Activated CD8-positive, alpha-beta T cell treated with anti-CD3 and anti-CD28 coated beads for 36 hours (primary cell): Measurements from ENCODE around the gene ZNF860. TPM values are rescaled to one million over a fixed set of nuclear protein-coding genes. Genes with fewer than 3 reads are reported as not detected.

Experiments
- ATAC-seq: fragments of 200-7000 bp; cut with Tn5 transposase; one replicate; pipeline ENCODE4 v1.10.0; 2021; ENCODE audit warnings: mild to moderate bottlenecking, moderate library complexity
- CTCF ChIA-PET: fragments of 350-600 bp; sonication (Branson Sonifier 250); formaldehyde crosslinking; loops from one replicate; lab custom pipeline; 2021; ENCODE audit warnings: antibody characterized with exemption; lab: Charles Lee
- POLR2A ChIA-PET: fragments of 350-600 bp; sonication (Branson Sonifier 250); formaldehyde crosslinking; loops from one replicate; lab custom pipeline; 2021; ENCODE audit warnings: antibody characterized with exemption; lab: Charles Lee
- DNase-seq: peaks from one replicate; pipeline ENCODE4 v3.0.0-alpha.2; 2020
- H3K27ac Mint-ChIP-seq: one replicate; pipeline ENCODE4 v1.8.0; 2021; ENCODE audit warnings: mild to moderate bottlenecking, mixed read lengths
- H3K27me3 Mint-ChIP-seq: one replicate; pipeline ENCODE4 v1.8.0; 2021; ENCODE audit warnings: mixed read lengths
- H3K36me3 Mint-ChIP-seq: one replicate; pipeline ENCODE4 v1.8.0; 2021; ENCODE audit warnings: low read depth, mixed read lengths
- H3K4me1 Mint-ChIP-seq: one replicate; pipeline ENCODE4 v1.8.0; 2021; ENCODE audit warnings: low read depth, mixed read lengths
- H3K4me3 Mint-ChIP-seq: one replicate; pipeline ENCODE4 v1.8.0; 2021; ENCODE audit warnings: mild to moderate bottlenecking, moderate library complexity, mixed read lengths
- H3K9me3 Mint-ChIP-seq: one replicate; pipeline ENCODE4 v1.8.0; 2021; ENCODE audit warnings: mixed read lengths
- intact Hi-C: fragments of 100-400 bp; cut with micrococcal nuclease; formaldehyde crosslinking; loops from one replicate; pipeline ENCODE4 v1.10.0; 2022
- total RNA-seq, 2 experiments: library from RNA; stranded (reverse); gene quantifications; one replicate each; pipeline ENCODE4 v1.2.3, GENCODE V29; 2021
- TF ChIP-seq, protein P1 (sequence below): fragments of 200-600 bp; IDR thresholded peaks from one replicate; pipeline ENCODE4 v1.8.0; 2022; ENCODE audit warnings: antibody characterized with exemption, mild to moderate bottlenecking

The ZNF860 gene
- total RNA-seq, 2 experiments from 2014 or later: not detected

DNA sequence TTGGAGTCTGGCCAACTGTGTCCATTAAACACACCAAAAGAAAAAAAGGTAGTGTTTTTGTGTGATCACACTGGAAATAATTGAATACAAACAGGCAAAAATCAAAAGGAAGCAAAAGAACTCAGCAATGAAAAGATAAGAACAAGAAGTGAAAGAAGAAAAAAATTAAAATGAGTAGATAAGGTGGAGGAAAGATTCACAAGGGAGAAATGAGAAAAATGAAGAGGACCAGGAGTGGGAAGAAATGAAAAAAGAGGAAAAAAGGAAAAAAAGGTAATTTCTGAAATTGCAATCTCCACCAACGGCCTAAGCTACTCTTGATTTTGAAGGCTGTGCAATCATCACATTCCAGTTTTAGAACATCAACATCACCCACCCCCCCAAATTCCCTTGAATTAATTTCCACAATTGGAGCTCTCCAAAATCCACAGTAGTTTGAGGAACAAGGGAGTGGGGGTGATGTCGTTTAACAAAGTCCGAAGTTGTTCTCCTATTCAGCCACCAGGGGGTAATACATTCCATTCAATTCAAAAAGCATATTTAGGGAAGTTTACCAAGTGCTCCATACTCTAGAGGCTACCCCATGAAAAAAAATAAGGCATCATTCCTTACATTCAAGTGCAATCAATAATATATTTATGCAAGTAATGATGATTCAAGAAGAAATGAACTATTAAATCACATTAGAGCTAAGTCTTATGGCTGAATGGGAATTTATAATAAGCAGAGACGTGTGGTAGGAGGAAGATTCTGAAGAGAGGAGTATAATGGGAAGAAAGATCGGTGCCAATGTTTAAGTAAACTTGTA is 37.4 kb downstream of the ZNF860 start:
- ATAC-seq: no peak
- POLR2A ChIA-PET: no interaction called here
- CTCF ChIA-PET: interaction anchor here (0.6 to 4.7 kb wide), 38 partner anchors 8 to 488 kb away, joined by 3 to 61 read pairs (median 4); no protein-coding TSS in a partner anchor
- peaks cover 2% of the 10 kb centered on the region for H3K27me3 Mint-ChIP-seq
- no peaks in the 10 kb centered on the region for H3K36me3 Mint-ChIP-seq
- H3K27ac Mint-ChIP-seq: no peak overlapping the region
- intact Hi-C loops: loop anchor here (1.0 kb wide), 1 partner anchor 125 kb away; no protein-coding TSS in a partner anchor
- DNase-seq: no peak
- no peaks in the 10 kb centered on the region for H3K9me3 Mint-ChIP-seq
- no peaks in the 10 kb centered on the region for H3K4me1 Mint-ChIP-seq
- no peak overlapping the region for H3K4me3 Mint-ChIP-seq
- TF ChIP-seq, protein P1, sequence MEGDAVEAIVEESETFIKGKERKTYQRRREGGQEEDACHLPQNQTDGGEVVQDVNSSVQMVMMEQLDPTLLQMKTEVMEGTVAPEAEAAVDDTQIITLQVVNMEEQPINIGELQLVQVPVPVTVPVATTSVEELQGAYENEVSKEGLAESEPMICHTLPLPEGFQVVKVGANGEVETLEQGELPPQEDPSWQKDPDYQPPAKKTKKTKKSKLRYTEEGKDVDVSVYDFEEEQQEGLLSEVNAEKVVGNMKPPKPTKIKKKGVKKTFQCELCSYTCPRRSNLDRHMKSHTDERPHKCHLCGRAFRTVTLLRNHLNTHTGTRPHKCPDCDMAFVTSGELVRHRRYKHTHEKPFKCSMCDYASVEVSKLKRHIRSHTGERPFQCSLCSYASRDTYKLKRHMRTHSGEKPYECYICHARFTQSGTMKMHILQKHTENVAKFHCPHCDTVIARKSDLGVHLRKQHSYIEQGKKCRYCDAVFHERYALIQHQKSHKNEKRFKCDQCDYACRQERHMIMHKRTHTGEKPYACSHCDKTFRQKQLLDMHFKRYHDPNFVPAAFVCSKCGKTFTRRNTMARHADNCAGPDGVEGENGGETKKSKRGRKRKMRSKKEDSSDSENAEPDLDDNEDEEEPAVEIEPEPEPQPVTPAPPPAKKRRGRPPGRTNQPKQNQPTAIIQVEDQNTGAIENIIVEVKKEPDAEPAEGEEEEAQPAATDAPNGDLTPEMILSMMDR: peak; percentile 78

DNA sequence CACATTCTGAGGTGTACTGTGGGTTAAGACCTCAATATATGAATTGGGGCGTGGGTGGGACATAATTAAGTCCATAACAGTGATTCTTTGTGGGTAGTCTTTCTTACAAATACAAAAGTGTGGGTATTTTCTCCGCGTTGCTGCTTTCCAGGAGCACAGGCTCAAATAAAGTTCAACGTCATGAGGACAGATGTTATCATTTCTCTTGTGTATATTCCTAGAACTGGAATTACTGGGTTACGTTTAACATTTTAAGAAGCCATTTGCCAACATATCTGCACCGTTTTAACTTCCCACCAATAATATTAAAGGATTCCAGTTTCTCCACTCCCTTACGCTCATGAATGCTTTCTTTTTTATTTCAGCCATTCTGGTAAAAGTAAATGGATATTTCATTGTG is 39.6 kb downstream of the ZNF860 start:
- no peaks in the 10 kb centered on the region for H3K36me3 Mint-ChIP-seq
- CTCF ChIA-PET: interaction anchor here (4.7 kb wide), 1 partner anchor 124 kb away, joined by 61 read pairs; no protein-coding TSS in a partner anchor
- no peak overlapping the region for H3K27ac Mint-ChIP-seq
- H3K27me3 Mint-ChIP-seq: no peaks in the 10 kb centered on the region
- H3K4me3 Mint-ChIP-seq: no peak overlapping the region
- no peak for DNase-seq
- H3K9me3 Mint-ChIP-seq: no peaks in the 10 kb centered on the region
- TF ChIP-seq, protein P1: no peak
- intact Hi-C loops: no loop called here
- H3K4me1 Mint-ChIP-seq: no peaks in the 10 kb centered on the region
- POLR2A ChIA-PET: no interaction called here
- no peak for ATAC-seq

DNA sequence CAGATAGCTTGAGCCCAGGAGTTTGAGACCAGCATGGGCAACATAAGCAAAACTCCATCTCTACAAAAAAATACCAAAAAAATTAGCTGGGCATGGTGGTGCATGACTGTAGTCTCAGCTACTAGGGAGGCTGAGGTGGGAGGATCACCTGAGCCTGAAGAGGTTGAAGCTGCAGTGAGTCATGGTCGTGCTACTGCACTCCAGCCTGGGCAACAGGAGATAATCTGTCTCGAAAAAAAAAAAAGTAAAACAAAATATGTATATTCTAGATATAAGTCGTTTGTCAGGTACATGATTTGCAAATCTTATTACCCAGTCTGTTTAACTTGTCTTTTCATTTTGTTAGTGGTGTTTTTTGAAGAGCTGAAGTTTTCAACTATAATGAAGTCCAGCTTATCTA is 40.2 kb downstream of the ZNF860 start:
- Mint-ChIP-seq H3K36me3 (no peaks in the 10 kb centered on the region), H3K4me3 (no peak overlapping the region), H3K9me3 (no peaks in the 10 kb centered on the region), H3K4me1 (no peaks in the 10 kb centered on the region), H3K27ac (no peak overlapping the region), H3K27me3 (peaks cover 2% of the 10 kb centered on the region)
- intact Hi-C loops: no loop called here
- CTCF ChIA-PET: interaction anchor here (0.6 to 0.8 kb wide), 2 partner anchors 11 to 122 kb away, joined by 3 to 4 read pairs; no protein-coding TSS in a partner anchor
- TF ChIP-seq, protein P1: no peak
- DNase-seq (no peak), ATAC-seq (no peak)
- POLR2A ChIA-PET: no interaction called here

DNA sequence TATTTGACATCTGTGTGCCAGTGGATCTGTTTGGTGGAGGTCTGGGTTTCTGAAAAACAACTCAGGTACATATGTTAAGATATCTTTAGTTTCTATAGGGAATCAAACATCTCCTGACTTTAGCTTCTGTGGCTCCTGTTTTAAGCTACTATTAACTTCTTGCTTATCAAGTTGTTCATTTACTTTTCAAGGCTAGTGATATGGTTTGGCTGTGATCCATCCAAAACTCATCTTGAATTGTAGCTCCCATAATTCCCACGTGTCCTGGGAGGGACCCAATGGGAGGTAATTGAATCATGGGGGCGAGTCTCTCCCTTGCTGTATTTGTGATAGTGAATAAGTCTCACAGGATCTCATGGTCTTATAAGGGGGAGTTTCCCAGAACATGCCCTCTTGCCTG is 41.4 kb downstream of the ZNF860 start:
- intact Hi-C loops: no loop called here
- ATAC-seq (no peak), DNase-seq (no peak)
- peaks cover 5% of the 10 kb centered on the region for H3K27me3 Mint-ChIP-seq
- TF ChIP-seq, protein P1: no peak
- no peaks in the 10 kb centered on the region for H3K4me1 Mint-ChIP-seq
- ChIA-PET POLR2A (interaction anchor here (0.6 kb wide), 2 partner anchors 161 to 165 kb away, joined by 3 read pairs; no protein-coding TSS in a partner anchor), CTCF (interaction anchor here (1.1 kb wide), 1 partner anchor 121 kb away, joined by 5 read pairs; no protein-coding TSS in a partner anchor)
- H3K36me3 Mint-ChIP-seq: no peaks in the 10 kb centered on the region
- no peak overlapping the region for H3K27ac Mint-ChIP-seq
- no peak overlapping the region for H3K4me3 Mint-ChIP-seq
- H3K9me3 Mint-ChIP-seq: no peaks in the 10 kb centered on the region

DNA sequence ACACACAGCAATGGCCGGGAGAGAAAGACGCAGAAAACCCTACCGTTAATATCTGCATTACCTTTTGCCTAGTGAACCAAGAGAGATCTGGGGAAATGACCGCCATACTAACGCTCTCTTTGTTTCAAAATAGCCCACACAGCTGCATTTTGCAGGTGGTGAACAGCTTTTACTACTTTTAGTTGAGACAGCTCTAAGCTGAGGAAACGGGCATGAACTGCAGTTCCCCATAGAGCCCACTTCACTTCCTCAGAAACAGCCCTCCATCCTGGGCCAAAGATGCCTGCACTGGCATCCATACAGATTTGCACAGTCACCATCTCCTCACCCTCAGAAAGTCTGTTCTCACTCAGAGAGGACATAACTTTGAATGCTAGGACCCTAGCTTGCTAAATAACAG is 45.0 kb downstream of the ZNF860 start:
- Mint-ChIP-seq H3K4me3 (no peak overlapping the region), H3K36me3 (no peaks in the 10 kb centered on the region), H3K27ac (no peak overlapping the region), H3K9me3 (no peaks in the 10 kb centered on the region), H3K27me3 (peaks cover 6% of the 10 kb centered on the region), H3K4me1 (no peaks in the 10 kb centered on the region)
- TF ChIP-seq, protein P1: no peak
- CTCF ChIA-PET: interaction anchor here (0.8 to 1.5 kb wide), 3 partner anchors 70 to 122 kb away, joined by 3 to 5 read pairs (median 3); no protein-coding TSS in a partner anchor
- POLR2A ChIA-PET: no interaction called here
- intact Hi-C loops: no loop called here
- DNase-seq (no peak), ATAC-seq (no peak)
